Activated effector memory CD4-positive, alpha-beta T cell treated with Interleukin-2 at 50 U/mL for 16 hours (primary cell): ENCODE measurements around the gene SLC25A24.

Source experiments
- DNase-seq: peaks from one replicate; pipeline ENCODE4 v3.0.0-alpha.2; 2020

The SLC25A24 gene

GRCh38 chr1:108096089-108096488, 104.1 kb downstream of the SLC25A24 start:
- no peak for DNase-seq

- no peak for DNase-seq
Measured at GRCh38 chr1:108089477-108089876, 110.7 kb downstream of the SLC25A24 start.

DNA sequence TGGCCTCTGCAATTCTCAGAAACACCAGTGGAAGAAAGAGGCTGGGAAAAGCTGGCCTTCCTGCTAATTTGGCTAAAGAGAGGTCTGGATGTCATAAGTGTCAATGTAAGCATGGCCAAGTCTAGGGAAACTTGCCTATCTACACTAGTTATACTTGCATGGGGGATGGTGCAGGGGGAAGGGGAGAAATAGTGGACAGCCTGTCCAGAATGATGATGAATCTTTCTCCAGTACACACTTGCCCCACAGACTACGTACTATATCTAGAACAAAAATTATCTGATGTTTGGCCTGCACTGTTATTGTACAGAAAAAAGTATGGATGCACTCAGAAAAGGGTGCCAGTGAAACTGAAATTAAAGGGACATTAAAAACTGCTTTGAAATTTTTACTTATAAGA, 114.5 kb downstream of the SLC25A24 start:
- DNase-seq, result no peak

DNA sequence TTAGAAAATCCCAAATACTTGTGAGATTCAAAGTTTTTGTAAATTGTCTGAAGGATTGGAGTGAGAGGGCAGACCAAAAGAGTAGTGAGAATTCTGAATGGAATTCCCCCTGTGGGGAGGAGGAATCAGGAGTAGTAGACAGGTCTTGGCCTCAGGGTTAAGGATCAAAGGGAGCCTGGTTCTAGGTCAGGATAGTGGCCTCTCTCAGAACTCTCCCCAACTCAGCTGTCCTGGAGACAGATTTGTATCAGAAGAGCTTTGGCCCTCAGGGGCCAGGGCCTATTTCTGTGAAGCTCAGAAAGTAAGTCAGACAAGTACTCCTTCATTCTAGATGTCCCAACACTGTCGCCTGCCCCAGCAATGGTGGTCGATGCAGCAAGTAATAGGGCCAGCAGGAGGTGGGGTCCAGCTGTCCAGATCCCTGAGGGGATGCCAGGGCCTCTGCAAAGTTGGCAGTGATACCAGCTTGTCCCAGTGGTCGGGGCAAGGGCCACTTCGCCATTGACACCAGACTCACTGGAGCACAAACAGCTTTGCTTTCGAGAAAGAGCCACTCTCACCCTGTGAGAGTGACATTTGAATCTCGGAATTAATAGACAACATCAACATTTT, 115.2 kb downstream of the SLC25A24 start:
- no peak for DNase-seq
